Measurements from ENCODE around the gene IFFO2. TPM values are rescaled to one million over a fixed set of nuclear protein-coding genes. Genes with fewer than 3 reads are reported as not detected.
A peak's percentile ranks its signal among the peaks of the same experiment; 100 is the strongest.
"Not testable (repeated sequence)": the region's sequence is repeated elsewhere in the genome, so short reads cannot be mapped to it uniquely, and the experiment has no call there.

Gene IFFO2
- total and polyA plus RNA-seq, 12 donors, result 5.9 to 23.4 (median 15.8) TPM

DNA sequence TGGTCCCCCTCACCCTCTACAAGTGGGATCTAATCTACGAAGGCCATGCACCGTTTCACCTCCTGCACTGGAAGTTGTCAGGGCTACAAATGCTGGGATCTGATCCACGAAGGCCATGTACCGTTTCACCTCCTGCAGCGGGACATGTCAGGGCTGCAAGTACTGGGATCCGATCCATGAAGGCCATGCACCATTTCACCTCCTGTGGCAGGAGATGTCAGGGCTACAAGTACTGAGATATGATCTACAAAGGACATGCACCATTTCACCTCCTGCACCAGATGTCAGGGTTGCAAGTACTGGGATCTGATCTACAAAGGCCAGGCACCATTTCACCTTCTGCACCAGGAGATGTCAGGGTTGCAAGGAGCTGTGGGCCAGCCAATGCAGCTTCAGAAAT is 61.2 kb downstream of the IFFO2 start:
- Histone ChIP-seq H3K27ac (peak overlapping the region in 2 of 5 donors; percentile 0 to 67), H3K27me3 (no peaks in the 10 kb centered on the region), H3K4me1 (replicated peaks in 1 of 2) (peaks cover 0 to 16% of the 10 kb centered on the region in 2 donors), H3K36me3 (replicated peaks in 1 of 2) (no peaks in the 10 kb centered on the region), H3K9me3 (replicated peaks in 1 of 3) (no peaks in the 10 kb centered on the region), H3K4me3 (no peak overlapping the region)
- 38 to 60% (median 49%) methylated on average over 1 to 6 of the region's 6 CpGs for WGBS, 4 donors
- DNase-seq, result peak in 1 of 7 donors; percentile 30
- intact Hi-C loops (cut with DNase I), result no loop called here
- no peak for TF ChIP-seq POLR2A (IDR thresholded peaks at IDR 0.05)
- TF ChIP-seq, protein P1, sequence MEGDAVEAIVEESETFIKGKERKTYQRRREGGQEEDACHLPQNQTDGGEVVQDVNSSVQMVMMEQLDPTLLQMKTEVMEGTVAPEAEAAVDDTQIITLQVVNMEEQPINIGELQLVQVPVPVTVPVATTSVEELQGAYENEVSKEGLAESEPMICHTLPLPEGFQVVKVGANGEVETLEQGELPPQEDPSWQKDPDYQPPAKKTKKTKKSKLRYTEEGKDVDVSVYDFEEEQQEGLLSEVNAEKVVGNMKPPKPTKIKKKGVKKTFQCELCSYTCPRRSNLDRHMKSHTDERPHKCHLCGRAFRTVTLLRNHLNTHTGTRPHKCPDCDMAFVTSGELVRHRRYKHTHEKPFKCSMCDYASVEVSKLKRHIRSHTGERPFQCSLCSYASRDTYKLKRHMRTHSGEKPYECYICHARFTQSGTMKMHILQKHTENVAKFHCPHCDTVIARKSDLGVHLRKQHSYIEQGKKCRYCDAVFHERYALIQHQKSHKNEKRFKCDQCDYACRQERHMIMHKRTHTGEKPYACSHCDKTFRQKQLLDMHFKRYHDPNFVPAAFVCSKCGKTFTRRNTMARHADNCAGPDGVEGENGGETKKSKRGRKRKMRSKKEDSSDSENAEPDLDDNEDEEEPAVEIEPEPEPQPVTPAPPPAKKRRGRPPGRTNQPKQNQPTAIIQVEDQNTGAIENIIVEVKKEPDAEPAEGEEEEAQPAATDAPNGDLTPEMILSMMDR (IDR thresholded peaks at IDR 0.05), result no peak

DNA sequence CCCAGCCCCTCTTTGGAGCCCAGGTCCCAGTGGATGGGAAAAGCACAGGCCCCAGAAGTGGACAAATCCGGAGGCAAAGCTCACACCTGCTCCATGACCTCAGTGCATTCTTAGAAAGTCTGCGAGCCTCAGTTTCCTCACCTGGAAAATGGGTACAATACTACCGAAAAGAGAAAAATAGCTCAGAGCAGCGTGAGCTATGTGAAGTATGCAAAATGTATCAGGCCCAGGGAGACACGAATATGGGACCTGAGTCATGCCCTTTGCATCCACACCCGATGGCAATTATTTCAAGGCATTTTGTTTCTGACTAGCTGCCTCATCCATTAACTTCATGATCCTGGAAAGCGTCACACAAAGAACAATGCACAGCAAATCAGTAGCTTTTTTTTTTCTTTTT is 63.4 kb downstream of the IFFO2 start:
- TF ChIP-seq POLR2A (IDR thresholded peaks at IDR 0.05), result no peak
- TF ChIP-seq, protein P1 (IDR thresholded peaks at IDR 0.05), result no peak
- Histone ChIP-seq H3K4me3 (no peak overlapping the region), H3K36me3 (replicated peaks in 1 of 2) (no peaks in the 10 kb centered on the region), H3K27me3 (no peaks in the 10 kb centered on the region), H3K4me1 (replicated peaks in 1 of 2) (peaks cover 0 to 16% of the 10 kb centered on the region in 2 donors), H3K27ac (no peak overlapping the region), H3K9me3 (replicated peaks in 1 of 3) (no peaks in the 10 kb centered on the region)
- DNase-seq, result no peak
- WGBS, 4 donors, result 88 to 92% (median 89%) methylated on average over 7 of the region's 7 CpGs
- intact Hi-C loops (cut with DNase I), result no loop called here

DNA sequence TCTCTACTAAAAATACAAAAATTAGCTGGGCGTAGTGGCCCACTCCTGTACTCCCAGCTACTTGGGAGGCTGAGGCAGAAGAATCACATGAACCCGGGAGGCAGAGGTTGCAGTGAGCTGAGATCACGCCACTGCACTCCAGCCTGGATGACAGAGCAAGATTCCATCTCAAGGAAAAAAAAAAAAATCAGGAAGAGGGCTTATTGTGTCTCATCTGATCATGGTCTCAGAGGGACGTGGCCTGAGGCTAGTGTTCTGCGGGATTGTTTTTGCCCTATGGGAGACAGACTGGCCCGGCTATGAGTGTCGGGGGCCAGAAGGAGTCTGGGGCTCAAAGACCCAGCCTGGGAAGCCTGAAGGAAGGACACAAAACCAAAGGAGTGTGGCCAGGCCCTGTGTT is 64.6 kb downstream of the IFFO2 start:
- H3K36me3 ChIP-seq (replicated peaks in 1 of 2); H3K9me3 ChIP-seq (replicated peaks in 1 of 3); DNase-seq; intact Hi-C loops (cut with DNase I); H3K27me3 ChIP-seq; H3K4me3 ChIP-seq: not testable (repeated sequence)
- Histone ChIP-seq H3K4me1 (replicated peaks in 1 of 2) (peaks cover 0 to 16% of the 10 kb centered on the region in 2 donors), H3K27ac (peak overlapping the region in 1 of 5 donors; percentile 35)
- WGBS, 4 donors, result 75 to 87% (median 80%) methylated on average over 7 of the region's 7 CpGs

DNA sequence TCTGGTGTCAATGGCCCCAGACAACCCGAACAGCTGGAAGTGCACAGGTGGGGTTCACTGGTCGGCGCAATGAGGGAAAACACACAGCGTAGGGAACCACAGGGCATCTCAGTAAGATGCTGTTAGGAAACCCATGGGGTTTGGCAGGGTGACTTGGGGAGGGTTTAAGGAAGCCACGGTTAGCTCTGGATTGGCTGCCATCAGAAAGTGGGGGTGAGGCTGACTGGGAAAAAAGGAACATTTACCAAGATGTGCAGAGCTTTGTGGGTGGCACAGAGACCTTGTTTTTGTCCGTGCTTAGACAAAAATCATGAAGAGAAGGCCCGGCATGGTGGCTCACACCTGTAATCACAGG is 65.1 kb downstream of the IFFO2 start:
- H3K4me3 ChIP-seq, result no peak overlapping the region
- peak overlapping the region in 1 of 5 donors; percentile 5 for H3K27ac ChIP-seq
- intact Hi-C loops (cut with DNase I), result no loop called here
- no peaks in the 10 kb centered on the region for H3K36me3 ChIP-seq (replicated peaks in 1 of 2)
- TF ChIP-seq POLR2A (IDR thresholded peaks at IDR 0.05), result no peak
- TF ChIP-seq, protein P1 (IDR thresholded peaks at IDR 0.05), result no peak
- H3K9me3 ChIP-seq (replicated peaks in 1 of 3), result no peaks in the 10 kb centered on the region
- H3K4me1 ChIP-seq (replicated peaks in 1 of 2), result peaks cover 0 to 16% of the 10 kb centered on the region in 2 donors
- H3K27me3 ChIP-seq, result no peaks in the 10 kb centered on the region
- WGBS, 4 donors, result 89 to 92% (median 92%) methylated on average over 7 of the region's 7 CpGs
- no peak for DNase-seq

DNA sequence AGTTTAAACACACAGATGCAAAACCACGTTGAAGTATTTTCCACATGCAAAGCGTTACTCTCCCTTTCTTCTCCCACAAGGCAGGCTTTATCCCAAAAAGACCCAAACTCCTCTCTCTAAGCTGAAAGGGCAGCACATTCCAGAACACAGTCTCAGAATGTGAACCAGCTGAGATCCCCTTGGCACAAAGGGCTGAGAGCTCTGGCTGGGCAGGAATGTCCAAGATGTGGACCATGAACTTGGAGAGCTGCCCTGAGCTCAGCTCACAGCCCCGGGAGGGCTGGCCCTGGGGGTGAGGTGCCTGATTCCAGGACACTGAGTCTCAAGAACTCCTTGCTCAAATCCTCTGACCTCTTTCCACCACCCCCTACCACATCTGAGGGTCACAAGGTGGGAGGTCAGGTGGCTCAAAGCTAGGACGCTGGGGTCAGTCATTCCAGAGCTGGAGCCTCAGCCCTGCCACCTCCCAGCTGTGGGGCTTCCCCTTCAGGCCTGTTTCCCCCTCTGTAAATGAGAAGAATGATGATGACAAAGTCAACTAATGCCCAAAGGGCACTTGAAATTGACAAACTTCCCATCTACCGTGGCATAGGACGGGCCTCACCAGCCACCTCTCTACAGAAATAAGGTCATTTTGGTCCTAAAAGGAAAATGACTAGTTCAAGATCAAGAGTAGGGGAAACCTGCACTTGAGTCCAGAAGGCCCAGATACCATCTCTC is 65.6 kb downstream of the IFFO2 start:
- TF ChIP-seq, protein P1 (IDR thresholded peaks at IDR 0.05), result no peak
- TF ChIP-seq POLR2A (IDR thresholded peaks at IDR 0.05), result no peak
- Histone ChIP-seq H3K4me3 (no peak overlapping the region), H3K27me3 (no peaks in the 10 kb centered on the region), H3K27ac (peak overlapping the region in 2 of 5 donors; percentile 5 to 38), H3K9me3 (replicated peaks in 1 of 3) (no peaks in the 10 kb centered on the region), H3K36me3 (replicated peaks in 1 of 2) (no peaks in the 10 kb centered on the region), H3K4me1 (replicated peaks in 1 of 2) (peaks cover 0 to 16% of the 10 kb centered on the region in 2 donors)
- peak in 1 of 7 donors; percentile 17 for DNase-seq
- intact Hi-C loops (cut with DNase I), result no loop called here
- 73 to 82% (median 80%) methylated on average over 6 of the region's 6 CpGs for WGBS, 4 donors
